Measurements from ENCODE around the gene ANGPTL2. TPM values are rescaled to one million over a fixed set of nuclear protein-coding genes. Genes with fewer than 3 reads are reported as not detected.

ANGPTL2 gene
- total RNA-seq, 1 donor from 2014 or later: 16.6 TPM

- Mint-ChIP-seq H3K27ac (no peak overlapping the region), H3K27me3 (ENCODE audit: low read depth) (no peaks in the 10 kb centered on the region), H3K9me3 (no peaks in the 10 kb centered on the region), H3K4me1 (no peaks in the 10 kb centered on the region), H3K4me3 (no peak overlapping the region), H3K36me3 (peaks cover 1% of the 10 kb centered on the region)
- no peak for DNase-seq (ENCODE audit: low spot score in 2 of 2, unreplicated experiment in 2 of 2)
- no peak for TF ChIP-seq CTCF (IDR thresholded peaks at IDR 0.05; ENCODE audit: unreplicated experiment)
These were observed 24.8 kb downstream of the ANGPTL2 start for GRCh38 chr9:127097683-127098082.

GRCh38 chr9:127096208-127096607 lies 26.2 kb downstream of the ANGPTL2 start:
- no peak overlapping the region for H3K27ac Mint-ChIP-seq
- H3K4me1 Mint-ChIP-seq: no peaks in the 10 kb centered on the region
- TF ChIP-seq CTCF (IDR thresholded peaks at IDR 0.05; ENCODE audit: unreplicated experiment): no peak
- no peak overlapping the region for H3K4me3 Mint-ChIP-seq
- H3K36me3 Mint-ChIP-seq: peaks cover 2% of the 10 kb centered on the region
- no peak for DNase-seq (ENCODE audit: low spot score in 2 of 2, unreplicated experiment in 2 of 2)
- H3K27me3 Mint-ChIP-seq (ENCODE audit: low read depth): no peaks in the 10 kb centered on the region
- no peaks in the 10 kb centered on the region for H3K9me3 Mint-ChIP-seq

- Mint-ChIP-seq H3K9me3 (no peaks in the 10 kb centered on the region), H3K27ac (no peak overlapping the region), H3K4me1 (peaks cover 5% of the 10 kb centered on the region), H3K27me3 (ENCODE audit: low read depth) (no peaks in the 10 kb centered on the region), H3K36me3 (peaks cover 2% of the 10 kb centered on the region), H3K4me3 (no peak overlapping the region)
- TF ChIP-seq CTCF (IDR thresholded peaks at IDR 0.05; ENCODE audit: unreplicated experiment): no peak
- no peak for DNase-seq (ENCODE audit: low spot score in 2 of 2, unreplicated experiment in 2 of 2)
These were observed 27.0 kb downstream of the ANGPTL2 start for GRCh38 chr9:127095411-127095810.

GRCh38 chr9:127093319-127094020 lies 29.0 kb downstream of the ANGPTL2 start:
- no peak for TF ChIP-seq CTCF (IDR thresholded peaks at IDR 0.05; ENCODE audit: unreplicated experiment)
- Mint-ChIP-seq H3K27me3 (ENCODE audit: low read depth) (no peaks in the 10 kb centered on the region), H3K36me3 (peaks cover 5% of the 10 kb centered on the region), H3K4me3 (no peak overlapping the region), H3K9me3 (no peaks in the 10 kb centered on the region), H3K27ac (no peak overlapping the region), H3K4me1 (peaks cover 5% of the 10 kb centered on the region)
- no peak for DNase-seq (ENCODE audit: low spot score in 2 of 2, unreplicated experiment in 2 of 2)

- TF ChIP-seq CTCF (IDR thresholded peaks at IDR 0.05; ENCODE audit: unreplicated experiment): no peak
- no peak overlapping the region for H3K4me3 Mint-ChIP-seq
- H3K27me3 Mint-ChIP-seq (ENCODE audit: low read depth): no peaks in the 10 kb centered on the region
- H3K36me3 Mint-ChIP-seq: peaks cover 14% of the 10 kb centered on the region
- no peak for DNase-seq (ENCODE audit: low spot score in 2 of 2, unreplicated experiment in 2 of 2)
- H3K4me1 Mint-ChIP-seq: peaks cover 5% of the 10 kb centered on the region
- no peaks in the 10 kb centered on the region for H3K9me3 Mint-ChIP-seq
- no peak overlapping the region for H3K27ac Mint-ChIP-seq
These were observed 30.3 kb downstream of the ANGPTL2 start for GRCh38 chr9:127092041-127092608.

Data from mesothelial cell of epicardium (in vitro differentiated cells).